Spleen (tissue), 7 donors: ENCODE data around the gene CCDC160.

Experiments
- CTCF ChIP-seq, 11 experiments: fragments of 200-600 bp in 7 of 11; fragments of 450-650 bp in 4 of 11; sonication (generic) in 4 of 11; IDR thresholded peaks in 8 of 11; conservative IDR thresholded peaks in 3 of 11; 1 replicate in 7 of 11; 2 replicates in 4 of 11; pipeline versions ENCODE4 v1.4.0 to v1.8.0; 2016 to 2021; ENCODE audit warnings: antibody characterized with exemption in 11 of 11, inconsistent platforms in 4 of 11, mild to moderate bottlenecking in 1 of 11
- POLR2A ChIP-seq, 3 donors: fragments of 450-650 bp; IDR thresholded peaks; one replicate each; pipeline ENCODE4 v1.5.1; 2017; ENCODE audit warnings: antibody characterized with exemption in 3 of 3, mild to moderate bottlenecking in 1 of 3
- donor health status: DM: no; HTN: no; CAD: no; lungs with moderate emphysema.
- donor health status: DM: no; HTN: no; CAD: no.
- donor health status: DM: no; HTN: no; CAD: no.

DNA sequence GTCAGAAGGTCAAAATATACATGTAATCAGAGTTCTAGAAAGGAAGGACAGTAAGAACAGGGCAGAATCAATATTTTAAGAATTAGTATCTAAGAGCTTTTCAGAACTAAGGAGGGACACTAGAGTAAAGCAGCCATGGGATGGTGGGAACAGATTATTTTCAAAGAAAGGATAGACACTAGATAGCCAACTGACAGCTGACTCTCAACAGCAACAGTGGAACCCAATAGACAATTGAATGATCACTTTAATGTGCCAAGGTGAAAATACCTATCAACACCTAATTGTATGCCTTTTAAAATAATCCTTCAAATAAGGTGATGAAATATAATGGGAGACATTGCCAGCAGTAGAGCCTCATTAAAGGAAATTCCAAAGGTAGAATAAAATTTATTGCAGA, 26.5 kb upstream of the CCDC160 start:
- TF ChIP-seq CTCF (IDR thresholded peaks at IDR 0.05 in 8 of 11, conservative IDR thresholded peaks at IDR 0.05 in 3 of 11) = no peak
- TF ChIP-seq POLR2A (IDR thresholded peaks at IDR 0.05) = no peak
